HEK293T (cell line): ENCODE results near the gene UBE2O.

Experiments used
- CTCF ChIA-PET: fragments of 350-600 bp; formaldehyde crosslinking; extraction: SDS; loops from one replicate; lab custom pipeline; 2021; ENCODE audit warnings: antibody characterized with exemption, inconsistent platforms; lab: Yijun Ruan, JAX
- POLR2A ChIA-PET: fragments of 350-600 bp; formaldehyde crosslinking; extraction: SDS; loops from one replicate; lab custom pipeline; 2020; ENCODE audit warnings: antibody characterized with exemption, inconsistent platforms; lab: Yijun Ruan, JAX
- DNase-seq: peaks from one replicate; pipeline ENCODE4 v3.0.0; 2012; ENCODE audit warnings: mixed read lengths; ENCODE audit errors: extremely low spot score
- ARNT ChIP-seq: fragments of 450-650 bp; IDR thresholded peaks from 2 replicates; pipeline ENCODE4 v1.6.1; 2017; ENCODE audit warnings: mild to moderate bottlenecking
- BHLHE40 ChIP-seq: fragments of 450-650 bp; IDR thresholded peaks from 2 replicates; pipeline ENCODE4 v1.6.1; 2016; ENCODE audit warnings: mild to moderate bottlenecking, moderate library complexity, borderline replicate concordance
- CTBP1 ChIP-seq: fragments of 450-650 bp; IDR thresholded peaks from 2 replicates; pipeline ENCODE4 v1.6.1; 2016; ENCODE audit warnings: borderline replicate concordance
- ELF4 ChIP-seq: fragments of 450-650 bp; IDR thresholded peaks from 2 replicates; pipeline ENCODE4 v1.6.1; 2017; ENCODE audit warnings: antibody characterized with exemption
- FOXA1 ChIP-seq: fragments of 450-650 bp; IDR thresholded peaks from 2 replicates; pipeline ENCODE4 v1.6.1; 2016; ENCODE audit warnings: mild to moderate bottlenecking
- FOXK2 ChIP-seq: fragments of 450-650 bp; IDR thresholded peaks from 2 replicates; pipeline ENCODE4 v1.6.1; 2016; ENCODE audit warnings: mild to moderate bottlenecking
- FOXM1 ChIP-seq: fragments of 450-650 bp; IDR thresholded peaks from 2 replicates; pipeline ENCODE4 v1.6.1; 2017; ENCODE audit warnings: mild to moderate bottlenecking, borderline replicate concordance
- HDGF ChIP-seq: fragments of 450-650 bp; IDR thresholded peaks from 2 replicates; pipeline ENCODE4 v1.6.1; 2017; ENCODE audit warnings: antibody characterized with exemption, borderline replicate concordance
- L3MBTL2 ChIP-seq: fragments of 450-650 bp; conservative IDR thresholded peaks from 2 replicates; pipeline ENCODE4 v1.6.1; 2016; ENCODE audit warnings: mild to moderate bottlenecking
- LEF1 ChIP-seq: fragments of 450-650 bp; IDR thresholded peaks from 2 replicates; pipeline ENCODE4 v1.6.1; 2017; ENCODE audit warnings: mild to moderate bottlenecking, borderline replicate concordance
- NFRKB ChIP-seq: fragments of 450-650 bp; IDR thresholded peaks from 2 replicates; pipeline ENCODE4 v1.6.1; 2016; ENCODE audit warnings: mild to moderate bottlenecking, moderate library complexity
- PKNOX1 ChIP-seq: fragments of 450-650 bp; IDR thresholded peaks from 2 replicates; pipeline ENCODE4 v1.6.1; 2016
- SP1 ChIP-seq: fragments of 450-650 bp; IDR thresholded peaks from 2 replicates; pipeline ENCODE4 v1.6.1; 2017
- SUZ12 ChIP-seq: fragments of 450-650 bp; IDR thresholded peaks from 2 replicates; pipeline ENCODE4 v1.6.1; 2016; ENCODE audit warnings: mild to moderate bottlenecking
- TARDBP ChIP-seq: fragments of 450-650 bp; IDR thresholded peaks from 2 replicates; pipeline ENCODE4 v1.6.1; 2016
- ZNF384 ChIP-seq: fragments of 450-650 bp; IDR thresholded peaks from 2 replicates; pipeline ENCODE4 v1.6.1; 2016

Gene UBE2O

GRCh38 chr17:76480632-76481031 lies 27.7 kb upstream of the UBE2O start:
- TF ChIP-seq FOXK2 (no peak), ARNT (no peak), SUZ12 (no peak), L3MBTL2 (no peak), HDGF (no peak), FOXA1 (no peak), FOXM1 (no peak), BHLHE40 (no peak), NFRKB (no peak), ELF4 (no peak), PKNOX1 (no peak), LEF1 (no peak), TARDBP (no peak), SP1 (no peak), CTBP1 (no peak), ZNF384 (no peak)
- no peak for DNase-seq
- ChIA-PET CTCF (interaction anchor here (0.5 to 0.8 kb wide), 2 partner anchors 24 to 26 kb away, joined by 5 to 7 read pairs; no protein-coding TSS in a partner anchor), POLR2A (interaction anchor here (0.7 kb wide), 1 partner anchor 13 kb away, joined by 3 read pairs; no protein-coding TSS in a partner anchor)

- DNase-seq: no peak
- TF ChIP-seq NFRKB: no peak
- TF ChIP-seq L3MBTL2: no peak
- TF ChIP-seq TARDBP: no peak
- no peak for TF ChIP-seq ARNT
- no peak for TF ChIP-seq HDGF
- no peak for TF ChIP-seq SUZ12
- no peak for TF ChIP-seq ELF4
- no peak for TF ChIP-seq SP1
- TF ChIP-seq FOXK2: no peak
- TF ChIP-seq FOXM1: no peak
- no peak for TF ChIP-seq ZNF384
- ChIA-PET CTCF (interaction anchor here (0.8 kb wide), 1 partner anchor 27 kb away, joined by 5 read pairs; no protein-coding TSS in a partner anchor), POLR2A (no interaction called here)
Observed at GRCh38 chr17:76479515-76480060, 26.6 kb upstream of the UBE2O start.

- TF ChIP-seq CTBP1 (no peak), TARDBP (no peak), FOXA1 (no peak), PKNOX1 (no peak), L3MBTL2 (no peak), SUZ12 (no peak)
- POLR2A ChIA-PET: interaction anchor here (0.7 kb wide), 1 partner anchor 26 kb away, joined by 3 read pairs; the partner anchor contains the start of gene UBE2O
- CTCF ChIA-PET: interaction anchor here (0.7 to 0.9 kb wide), 2 partner anchors 28 to 29 kb away, joined by 3 to 4 read pairs; no protein-coding TSS in a partner anchor
- no peak for DNase-seq
Observed at GRCh38 chr17:76478730-76479514, 26.0 kb upstream of the UBE2O start.

- ChIA-PET POLR2A (interaction anchor here (0.7 kb wide), 1 partner anchor 25 kb away, joined by 3 read pairs; the partner anchor contains the start of gene UBE2O), CTCF (interaction anchor here (0.9 kb wide), 1 partner anchor 30 kb away, joined by 3 read pairs; no protein-coding TSS in a partner anchor)
- TF ChIP-seq PKNOX1: no peak
- TF ChIP-seq L3MBTL2: no peak
- TF ChIP-seq TARDBP: no peak
- no peak for TF ChIP-seq CTBP1
- no peak for TF ChIP-seq SP1
- TF ChIP-seq ELF4: no peak
- no peak for TF ChIP-seq HDGF
- no peak for TF ChIP-seq LEF1
- TF ChIP-seq ZNF384: no peak
- DNase-seq: no peak
Observed at GRCh38 chr17:76478097-76478496, 25.1 kb upstream of the UBE2O start.

- TF ChIP-seq FOXK2 (no peak), HDGF (no peak), SP1 (no peak), L3MBTL2 (no peak), CTBP1 (no peak), PKNOX1 (no peak), BHLHE40 (no peak), FOXA1 (no peak), ELF4 (no peak), ZNF384 (no peak), LEF1 (no peak)
- no peak for DNase-seq
- CTCF ChIA-PET: interaction anchor here (2.3 kb wide), 1 partner anchor 11 kb away, joined by 8 read pairs; the partner anchor contains the start of gene AANAT
- POLR2A ChIA-PET: no interaction called here
Observed at GRCh38 chr17:76477576-76477975, 24.6 kb upstream of the UBE2O start.
